OCI-LY7 (cell line): ENCODE measurements around the gene DDX19B. TPM values are rescaled to one million over a fixed set of nuclear protein-coding genes. Genes with fewer than 3 reads are reported as not detected.
"Not testable (repeated sequence)": the region's sequence is repeated elsewhere in the genome, so short reads cannot be mapped to it uniquely, and the experiment has no call there.

Source experiments
- BruUV-seq: library from RNA; stranded (reverse); fragments of 400-500 nt; replicated peaks from 2 replicates; lab custom pipeline; 2021; lab: Mats Ljungman, UMichigan
- CTCF ChIA-PET: fragments of 300-600 bp; sonication (Branson Sonifier 250); formaldehyde crosslinking; loops from one replicate; lab custom pipeline; 2022; ENCODE audit warnings: antibody characterized with exemption; ENCODE audit not compliant: unreplicated experiment; lab: Charles Lee
- POLR2A ChIA-PET: fragments of 300-600 bp; sonication (Branson Sonifier 250); formaldehyde crosslinking; loops from one replicate; lab custom pipeline; 2022; ENCODE audit warnings: antibody characterized with exemption; lab: Charles Lee
- DNase-seq: peaks from one replicate; pipeline ENCODE4 v3.0.0-alpha.2; 2015; ENCODE audit warnings: low spot score
- H2AFZ ChIP-seq: fragments of 200-600 bp; sonication (generic), shearing (Covaris generic); 2 replicates; pipeline ENCODE4 v1.6.1; 2014; ENCODE audit warnings: mild to moderate bottlenecking, antibody characterized with exemption, low read length, moderate library complexity
- H3K27ac ChIP-seq: fragments of 200-600 bp; sonication (generic); 2 replicates; pipeline ENCODE4 v1.5.1; 2014; ENCODE audit warnings: mixed run types, low read depth, mild to moderate bottlenecking, moderate library complexity, low read length, inconsistent platforms; ENCODE audit not compliant: poor library complexity, severe bottlenecking
- H3K36me3 ChIP-seq: fragments of 200-600 bp; sonication (generic); 2 replicates; pipeline ENCODE4 v1.6.1; 2014; ENCODE audit warnings: mild to moderate bottlenecking, antibody characterized with exemption, low read length, moderate library complexity, mixed read lengths; ENCODE audit not compliant: insufficient read depth
- H3K4me1 ChIP-seq: fragments of 200-600 bp; sonication (generic); 2 replicates; pipeline ENCODE4 v1.5.1; 2014; ENCODE audit warnings: mild to moderate bottlenecking, low read length; ENCODE audit not compliant: insufficient read depth, poor library complexity, severe bottlenecking
- H3K4me2 ChIP-seq: fragments of 200-600 bp; sonication (generic); 2 replicates; pipeline ENCODE4 v1.6.1; 2014; ENCODE audit warnings: mild to moderate bottlenecking, low read length
- H3K4me3 ChIP-seq: fragments of 200-600 bp; sonication (generic); 2 replicates; pipeline ENCODE4 v1.5.1; 2014; ENCODE audit warnings: mild to moderate bottlenecking, low read depth, low read length; ENCODE audit not compliant: poor library complexity, severe bottlenecking
- H3K79me2 ChIP-seq: fragments of 200-600 bp; sonication (generic); 2 replicates; pipeline ENCODE4 v1.6.1; 2016; ENCODE audit warnings: low read depth, mild to moderate bottlenecking, low read length, moderate library complexity, mixed read lengths; ENCODE audit not compliant: insufficient read depth
- H3K9me2 ChIP-seq: fragments of 200-600 bp; sonication (generic); 2 replicates; pipeline ENCODE4 v1.6.1; 2016; ENCODE audit warnings: mild to moderate bottlenecking, low read length, mixed read lengths; ENCODE audit not compliant: insufficient read depth
- H3K9me3 ChIP-seq: fragments of 200-600 bp; sonication (generic); 2 replicates; pipeline ENCODE4 v1.6.1; 2014; ENCODE audit warnings: mild to moderate bottlenecking, mixed run types, low read length, mixed read lengths
- H4K20me1 ChIP-seq: fragments of 200-600 bp; sonication (generic); 2 replicates; pipeline ENCODE4 v1.6.1; 2014; ENCODE audit warnings: mild to moderate bottlenecking, antibody characterized with exemption, low read length, moderate library complexity, mixed read lengths; ENCODE audit not compliant: insufficient read depth
- CTCF ChIP-seq: fragments of 200-600 bp; sonication (generic); conservative IDR thresholded peaks from 2 replicates; pipeline ENCODE4 v1.5.1; 2014; ENCODE audit warnings: mild to moderate bottlenecking, antibody characterized with exemption, low read length, moderate library complexity, mixed read lengths
- EZH2phosphoT487 ChIP-seq: fragments of 200-600 bp; sonication (generic); IDR thresholded peaks from 2 replicates; pipeline ENCODE4 v1.6.1; 2018; ENCODE audit warnings: low read depth, borderline replicate concordance, mild to moderate bottlenecking, mixed run types, antibody characterized with exemption, low read length, moderate library complexity, mixed read lengths
- intact Hi-C: fragments of 100-400 bp; cut with micrococcal nuclease; formaldehyde crosslinking; loops from one replicate; pipeline ENCODE4 v1.10.0; 2022; ENCODE audit not compliant: unreplicated experiment
- total RNA-seq, 2 experiments: library from RNA; depleted of rRNA in 1 of 2; stranded (reverse); fragments of >200 nt in 1 of 2; shearing (Covaris generic) in 1 of 2; gene quantifications; 2 replicates each; pipeline ENCODE4 v1.2.3, GENCODE V29; 2014 to 2022

DDX19B gene
- total RNA-seq, 2 experiments from 2014 or later, result 18.7 to 22.8 TPM

GRCh38 chr16:70302745-70303144, 3.8 kb downstream of the DDX19B start:
- CTCF ChIA-PET, result no interaction called here
- H3K9me3 ChIP-seq, result peaks cover 20% of the 10 kb centered on the region
- no peaks in the 10 kb centered on the region for H3K9me2 ChIP-seq
- peaks cover 10% of the 10 kb centered on the region for H3K4me1 ChIP-seq
- BruUV-seq, result no TSS peak
- H3K27ac ChIP-seq, result no peak overlapping the region
- H4K20me1 ChIP-seq, result no peaks in the 10 kb centered on the region
- H3K4me3 ChIP-seq, result no peak overlapping the region
- peaks cover 28% of the 10 kb centered on the region for H3K36me3 ChIP-seq
- intact Hi-C loops, result no loop called here
- DNase-seq, result no peak
- TF ChIP-seq CTCF (no peak), EZH2phosphoT487 (no peak)
- no peak overlapping the region for H3K4me2 ChIP-seq
- POLR2A ChIA-PET, result interaction anchor here (0.6 kb wide), 1 partner anchor 416 kb away, joined by 3 read pairs; no protein-coding TSS in a partner anchor
- H2AFZ ChIP-seq, result no peak overlapping the region
- peaks cover 21% of the 10 kb centered on the region for H3K79me2 ChIP-seq

- H3K4me2 ChIP-seq, result no peak overlapping the region
- BruUV-seq, result no TSS peak
- CTCF ChIA-PET, result no interaction called here
- no peak overlapping the region for H2AFZ ChIP-seq
- no peak overlapping the region for H3K4me3 ChIP-seq
- no peak for DNase-seq
- H3K27ac ChIP-seq, result no peak overlapping the region
- H3K9me3 ChIP-seq, result peaks cover 20% of the 10 kb centered on the region
- peaks cover 28% of the 10 kb centered on the region for H3K36me3 ChIP-seq
- H3K4me1 ChIP-seq, result peaks cover under 1% of the 10 kb centered on the region
- intact Hi-C loops, result no loop called here
- no peaks in the 10 kb centered on the region for H3K9me2 ChIP-seq
- POLR2A ChIA-PET, result no interaction called here
- H4K20me1 ChIP-seq, result no peaks in the 10 kb centered on the region
- H3K79me2 ChIP-seq, result peaks cover 13% of the 10 kb centered on the region
- TF ChIP-seq CTCF, result no peak
- no peak for TF ChIP-seq EZH2phosphoT487
Measured at GRCh38 chr16:70304892-70305448, 6.0 kb downstream of the DDX19B start.

- H3K27ac ChIP-seq, result no peak overlapping the region
- peaks cover 4% of the 10 kb centered on the region for H3K79me2 ChIP-seq
- no peak for DNase-seq
- peaks cover 6% of the 10 kb centered on the region; the same call in 1 of the 2 replicates for H3K9me3 ChIP-seq
- no peak overlapping the region for H3K4me2 ChIP-seq
- no peaks in the 10 kb centered on the region for H4K20me1 ChIP-seq
- TF ChIP-seq CTCF, result no peak
- TF ChIP-seq EZH2phosphoT487, result no peak
- no peak overlapping the region for H3K4me3 ChIP-seq
- H3K9me2 ChIP-seq, result no peaks in the 10 kb centered on the region
- POLR2A ChIA-PET, result interaction anchor here (0.9 to 1.6 kb wide), 3 partner anchors 8 to 14 kb away, joined by 3 to 7 read pairs (median 4); partner anchors contain the start of gene DDX19B
- H3K36me3 ChIP-seq, result peaks cover 15% of the 10 kb centered on the region
- no peak overlapping the region for H2AFZ ChIP-seq
- H3K4me1 ChIP-seq, result no peaks in the 10 kb centered on the region
- BruUV-seq, result no TSS peak
- intact Hi-C loops, result no loop called here
- CTCF ChIA-PET, result no interaction called here
Measured at GRCh38 chr16:70306880-70307279, 7.9 kb downstream of the DDX19B start.

- DNase-seq, CTCF ChIA-PET, H3K79me2 ChIP-seq: not testable (repeated sequence)
Measured at GRCh38 chr16:70307726-70308125, 8.7 kb downstream of the DDX19B start.

More at GRCh38 chr16:70307726-70308125, 8.7 kb downstream of the DDX19B start:
- BruUV-seq, H3K36me3 ChIP-seq, H3K9me2 ChIP-seq, H4K20me1 ChIP-seq, H3K4me2 ChIP-seq, H3K4me1 ChIP-seq, intact Hi-C loops, H3K27ac ChIP-seq, H3K4me3 ChIP-seq, H3K9me3 ChIP-seq, H2AFZ ChIP-seq: not testable (repeated sequence)
- POLR2A ChIA-PET, result interaction anchor here (1.1 to 1.3 kb wide), 2 partner anchors 9 to 14 kb away, joined by 3 to 7 read pairs; partner anchors contain the start of gene DDX19B
